CD4-positive, alpha-beta T cell treated with Interleukin-10 for 1 hour (primary cell): ENCODE data around the gene IL15.
"Not testable (repeated sequence)": the region's sequence is repeated elsewhere in the genome, so short reads cannot be mapped to it uniquely, and the experiment has no call there.

ENCODE experiments used
- DNase-seq: peaks from one replicate; pipeline ENCODE4 v3.0.0-alpha.2; 2020

The IL15 gene

GRCh38 chr4:141647966-141648365 is 11.6 kb downstream of the IL15 start:
- DNase-seq = no peak

DNA sequence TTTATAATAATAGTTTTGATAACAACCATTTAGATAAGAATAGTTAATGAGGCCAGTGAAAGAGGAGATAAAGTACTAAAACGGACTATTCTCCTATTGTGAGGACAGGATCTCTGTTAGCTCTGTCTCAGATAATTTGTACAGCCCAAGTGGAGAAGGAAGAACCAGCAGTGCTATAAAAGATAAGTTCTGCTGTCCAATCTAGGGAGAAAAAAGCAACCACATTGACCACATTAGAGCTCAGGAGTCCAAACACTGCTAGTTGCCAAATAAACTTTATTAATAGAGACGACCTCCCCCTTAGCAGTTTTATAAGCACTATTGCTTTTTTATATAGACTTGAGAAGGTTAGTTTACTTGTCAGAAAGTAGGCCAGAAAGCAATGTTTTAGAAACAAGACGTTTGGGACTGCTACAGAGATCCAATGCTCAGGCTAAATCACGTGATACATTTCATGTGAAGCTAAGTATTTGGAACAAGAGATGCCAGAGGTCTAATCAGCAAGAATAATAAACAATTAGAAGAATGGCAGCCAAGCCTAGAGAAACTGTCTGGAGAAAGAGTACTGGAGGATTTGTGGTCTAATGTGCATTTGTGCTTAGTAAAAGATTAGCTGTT is 15.9 kb downstream of the IL15 start:
- DNase-seq = no peak

- DNase-seq = no peak
Observed at GRCh38 chr4:141654098-141654497, 17.7 kb downstream of the IL15 start.

- DNase-seq = no peak
Observed at GRCh38 chr4:141656031-141656430, 19.6 kb downstream of the IL15 start.

DNA sequence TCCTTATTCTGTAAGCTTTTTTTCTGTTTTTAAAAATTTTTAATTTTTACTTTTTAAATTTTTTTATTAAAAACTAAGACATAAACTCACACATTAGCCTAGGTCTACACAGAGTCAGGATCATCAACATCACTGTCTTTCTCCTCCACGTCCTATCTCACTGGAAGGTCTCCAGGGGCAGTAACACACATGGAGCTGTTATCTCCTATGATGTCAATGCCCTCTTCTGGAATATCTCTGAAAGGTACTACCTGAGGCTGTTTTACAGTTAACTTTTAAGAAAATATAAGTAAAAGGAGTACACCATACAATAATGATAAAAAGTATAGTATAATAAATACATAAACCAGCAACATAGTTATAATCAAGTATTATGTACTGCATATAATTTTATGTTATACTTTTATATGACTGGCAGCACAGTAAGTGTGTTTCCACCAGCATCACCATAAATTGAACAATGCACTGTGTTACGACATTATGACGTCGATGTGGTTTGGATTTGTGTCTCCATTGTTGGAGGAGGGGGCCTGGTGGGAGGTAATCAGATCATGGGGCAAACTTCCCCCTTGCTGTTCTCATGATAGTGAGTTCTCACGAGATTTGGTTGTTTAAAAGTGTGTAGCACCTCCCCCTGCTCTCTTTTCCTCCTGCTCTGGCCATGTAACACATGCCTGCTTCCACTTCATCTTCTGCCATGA is 21.3 kb downstream of the IL15 start:
- DNase-seq = no peak

DNA sequence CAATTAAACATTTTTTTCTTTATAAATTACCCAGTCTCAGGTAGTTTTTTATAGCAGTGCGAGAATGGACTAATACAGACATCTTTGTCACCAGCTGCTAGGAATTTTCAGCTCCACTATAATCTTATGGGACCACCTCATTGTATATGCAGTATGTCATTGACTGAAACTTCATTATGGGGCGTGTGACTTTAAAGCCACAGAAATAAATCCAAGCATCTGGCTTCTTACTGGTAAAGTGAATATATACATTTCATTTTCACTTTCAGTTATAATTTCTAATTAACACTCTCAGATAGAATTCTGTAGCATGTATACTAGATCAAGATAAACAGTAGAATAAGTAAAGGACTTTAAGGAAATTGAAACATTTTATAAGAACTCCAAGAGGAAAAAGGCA is 21.9 kb downstream of the IL15 start:
- no peak for DNase-seq

DNA sequence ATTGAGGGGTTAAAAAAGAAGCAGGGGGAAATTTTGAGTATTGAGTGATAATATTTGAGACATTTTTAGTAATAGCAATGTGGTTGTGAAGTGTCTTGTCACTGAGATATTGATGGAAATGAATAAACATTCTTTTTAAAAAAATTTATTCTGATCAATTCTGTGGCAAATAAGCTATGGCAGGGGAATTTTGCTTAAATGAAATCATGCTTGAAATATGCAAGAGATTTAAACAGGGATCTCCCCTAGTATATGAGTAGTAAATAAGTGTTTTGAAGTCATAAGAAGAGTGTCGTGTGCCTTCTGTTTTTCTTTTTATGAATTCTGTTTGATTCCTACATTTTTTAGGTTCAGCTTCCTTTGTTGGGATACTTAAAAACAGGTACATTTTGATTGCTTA is 23.2 kb downstream of the IL15 start:
- DNase-seq = no peak

- no peak for DNase-seq
Observed at GRCh38 chr4:141660880-141661279, 24.5 kb downstream of the IL15 start.

GRCh38 chr4:141668200-141668910 is 32.0 kb downstream of the IL15 start:
- DNase-seq = no peak

DNA sequence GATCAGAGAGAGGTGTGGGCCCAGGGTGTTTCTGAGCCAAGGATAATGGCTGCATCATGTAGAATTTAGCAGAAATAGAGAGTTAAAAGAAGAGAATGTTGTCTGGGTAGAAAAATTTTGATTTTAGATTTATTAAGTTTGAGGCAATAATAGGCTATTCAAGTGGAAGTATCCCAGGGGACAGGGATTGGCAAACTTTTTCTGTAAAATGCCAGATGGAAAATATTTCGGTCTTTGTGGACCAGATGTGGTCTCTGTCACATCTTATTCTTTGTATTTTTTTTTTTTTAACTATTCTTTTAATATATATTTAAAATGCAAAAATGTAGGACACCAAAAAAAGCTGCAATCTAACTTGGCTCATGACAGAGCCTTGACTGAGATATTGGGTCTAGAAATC is 33.1 kb downstream of the IL15 start:
- DNase-seq = no peak

DNA sequence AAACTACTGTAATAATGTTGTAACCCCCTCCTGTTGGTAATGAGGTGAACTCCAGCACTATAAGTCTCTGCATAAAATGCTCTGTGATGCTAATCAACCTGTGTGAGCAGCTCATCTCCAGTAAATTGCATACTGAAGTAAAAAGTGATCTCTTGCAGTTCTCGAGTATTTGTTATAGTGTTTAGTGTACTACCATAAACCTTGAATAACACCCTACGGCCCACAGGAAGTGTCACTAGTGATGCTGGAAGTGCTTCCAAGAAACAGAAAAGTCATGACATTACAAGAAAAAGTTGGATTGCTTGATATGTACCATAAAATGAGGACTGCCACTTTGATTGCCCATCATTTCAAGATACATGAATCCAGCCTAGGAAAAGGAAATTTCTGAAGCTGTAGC is 39.0 kb downstream of the IL15 start:
- no peak for DNase-seq

- no peak for DNase-seq
Observed at GRCh38 chr4:141676087-141676670, 39.8 kb downstream of the IL15 start.

- DNase-seq = no peak
Observed at GRCh38 chr4:141680060-141680459, 43.7 kb downstream of the IL15 start.

- DNase-seq = no peak
Observed at GRCh38 chr4:141684785-141685184, 48.4 kb downstream of the IL15 start.

GRCh38 chr4:141686146-141686775 is 49.9 kb downstream of the IL15 start:
- no peak for DNase-seq

GRCh38 chr4:141686879-141687278 is 50.5 kb downstream of the IL15 start:
- DNase-seq = no peak

DNA sequence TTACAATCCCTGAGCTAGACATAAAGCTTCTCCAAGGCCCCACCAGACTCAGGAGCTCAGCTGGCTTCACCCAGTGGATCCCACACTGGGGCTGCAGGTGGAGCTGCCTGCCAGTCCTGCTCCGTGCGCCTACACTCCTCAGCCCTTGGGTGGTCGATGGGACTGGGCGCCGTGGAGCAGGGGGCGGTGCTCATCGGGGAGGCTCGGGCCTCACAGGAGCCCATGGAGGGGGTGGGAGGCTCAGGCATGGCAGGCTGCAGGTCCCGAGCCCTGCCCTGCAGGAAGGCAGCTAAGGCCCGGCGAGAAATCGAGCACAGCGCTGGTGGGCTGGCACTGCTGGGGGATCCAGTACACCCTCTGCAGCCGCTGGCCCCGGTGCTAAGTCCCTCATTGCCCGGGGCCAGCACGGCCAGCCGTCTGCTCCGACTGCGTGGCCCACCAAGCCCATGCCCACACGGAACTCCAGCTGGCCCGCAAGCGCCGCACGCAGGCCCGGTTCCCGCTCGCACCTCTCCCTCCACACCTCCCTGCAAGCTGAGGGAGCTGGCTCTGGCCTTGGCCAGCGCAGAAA is 53.4 kb downstream of the IL15 start:
- DNase-seq = not testable (repeated sequence)

DNA sequence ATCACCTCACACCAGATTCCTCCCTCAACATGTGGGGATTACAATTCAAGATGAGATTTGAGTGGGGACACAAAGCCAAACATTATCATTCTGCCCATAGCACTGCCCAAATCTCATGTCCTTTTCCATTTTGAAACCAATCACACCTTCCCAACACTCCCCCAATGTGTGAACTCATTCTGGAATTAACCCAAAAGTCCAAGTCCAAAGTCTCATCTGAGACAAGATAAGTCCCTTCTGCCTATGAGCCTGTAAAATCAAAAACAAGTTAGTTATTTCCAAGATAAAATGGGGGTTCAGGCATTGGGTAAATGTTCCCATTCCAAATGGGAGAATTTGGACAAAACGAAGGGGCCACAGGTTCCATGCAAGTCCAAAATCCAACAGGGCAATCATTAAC is 54.9 kb downstream of the IL15 start:
- DNase-seq = not testable (repeated sequence)

DNA sequence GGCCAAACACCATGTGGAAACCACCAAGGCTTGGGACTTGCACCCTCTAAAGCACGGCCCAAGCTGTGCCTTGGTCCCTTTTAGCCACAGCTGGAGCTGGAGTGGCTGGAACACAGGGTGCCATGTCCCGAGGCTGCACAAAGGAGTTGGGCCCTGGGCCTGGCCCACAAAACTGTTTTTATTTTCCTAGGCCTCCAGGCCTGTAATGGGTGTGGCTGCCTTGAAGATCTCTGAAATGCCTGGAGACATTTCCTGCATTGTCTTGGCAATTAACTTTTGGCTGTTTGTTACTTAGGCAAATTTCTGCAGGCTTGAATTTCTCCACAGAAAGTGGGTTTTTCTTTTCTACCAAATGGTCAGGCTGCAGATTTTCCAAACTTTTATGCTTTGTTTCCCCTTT is 55.7 kb downstream of the IL15 start:
- DNase-seq = no peak

- no peak for DNase-seq
Observed at GRCh38 chr4:141697116-141697515, 60.7 kb downstream of the IL15 start.

GRCh38 chr4:141702472-141703182 is 66.2 kb downstream of the IL15 start:
- DNase-seq = no peak

DNA sequence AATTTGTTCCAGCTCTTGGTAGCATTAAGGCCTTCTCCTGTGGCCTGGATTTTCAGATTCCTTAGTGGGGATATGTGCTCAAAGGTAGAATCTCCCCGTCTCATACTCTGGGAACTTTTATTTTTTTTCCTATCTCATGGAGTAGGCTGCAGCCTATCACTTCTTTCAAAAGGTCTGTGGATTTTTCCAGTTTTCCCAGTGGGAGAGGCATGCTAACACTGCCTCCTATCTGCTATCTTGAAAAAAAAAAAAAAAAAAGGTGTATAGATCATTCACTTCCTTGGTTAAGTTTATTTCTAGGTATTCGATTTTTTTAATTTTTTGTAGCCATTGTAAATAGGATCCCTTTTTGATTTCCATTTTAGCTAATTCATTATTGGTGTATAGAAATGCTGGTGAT is 67.1 kb downstream of the IL15 start:
- no peak for DNase-seq
